ENCODE data around the gene CLMP.

DNA sequence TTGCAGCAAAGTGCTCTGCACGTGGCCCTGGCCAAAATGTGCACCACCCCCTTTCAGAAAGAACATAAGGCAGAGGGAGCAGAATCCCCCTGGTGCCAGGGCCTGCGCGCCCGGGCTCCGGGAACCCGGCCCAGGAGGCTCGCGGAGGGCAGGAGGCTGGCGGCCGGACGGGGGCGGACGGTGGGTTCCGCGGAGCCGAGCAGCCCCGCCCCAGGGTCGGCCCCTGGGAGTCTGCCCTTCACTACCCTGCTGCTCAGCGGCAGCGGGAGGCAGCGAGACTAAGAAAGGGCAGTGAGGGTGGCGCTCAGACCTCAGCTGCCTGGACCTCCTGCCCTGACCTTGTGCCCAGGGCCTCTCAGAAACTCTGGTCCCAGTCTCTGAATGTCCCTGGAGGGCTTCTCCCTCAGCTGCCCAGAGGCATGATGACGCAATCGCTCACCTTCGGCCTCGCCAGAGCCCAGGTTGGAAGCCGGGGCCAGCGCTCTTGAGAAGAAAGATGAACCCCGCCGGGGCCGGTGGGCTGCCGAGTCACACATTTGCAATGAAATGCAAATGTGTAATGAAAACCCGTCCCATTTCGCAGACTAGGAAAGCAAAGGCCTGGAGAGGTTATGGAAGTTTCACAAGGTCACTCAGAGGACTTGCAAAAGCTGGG is 1.1 kb upstream of the CLMP start:
- TF ChIP-seq POLR2AphosphoS5 (IDR thresholded peaks at IDR 0.05; ENCODE audit: low read depth, low read length) (no peak), POLR2A (IDR thresholded peaks at IDR 0.05; ENCODE audit: low read depth, low read length) (no peak)
